ENCODE data around the gene FAF1. TPM values are rescaled to one million over a fixed set of nuclear protein-coding genes. Genes with fewer than 3 reads are reported as not detected.
"Not testable (repeated sequence)": the region's sequence is repeated elsewhere in the genome, so short reads cannot be mapped to it uniquely, and the experiment has no call there.

The FAF1 gene
- total RNA-seq, 3 donors from 2014 or later = 59.8 to 64.2 (median 60.1) TPM

GRCh38 chr1:50952566-50952965 is 7.5 kb downstream of the FAF1 start:
- H3K4me1 Mint-ChIP-seq (ENCODE audit: low read depth) = peaks cover 32% of the 10 kb centered on the region

DNA sequence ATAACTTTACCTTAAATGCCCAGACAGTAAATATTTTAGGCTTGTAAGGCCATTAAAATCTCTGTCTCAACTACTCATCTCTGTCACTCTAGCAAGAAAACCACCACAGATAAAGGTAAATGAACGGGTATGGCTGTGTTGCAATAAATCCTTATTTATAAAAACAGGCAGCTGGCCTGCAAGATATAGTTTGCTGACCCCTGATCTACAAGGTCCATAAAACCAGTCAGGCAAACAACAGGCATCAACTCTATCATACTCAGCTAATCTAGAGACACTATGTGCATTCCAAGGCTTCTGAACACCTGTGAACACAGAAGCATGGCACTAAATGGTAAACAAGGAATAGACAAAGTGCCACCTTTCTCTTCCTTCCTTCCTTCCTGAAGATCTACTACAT is 9.7 kb downstream of the FAF1 start:
- Mint-ChIP-seq H3K36me3 (ENCODE audit: insufficient read depth) (peaks cover 8% of the 10 kb centered on the region), H3K27me3 (ENCODE audit: low read depth) (no peaks in the 10 kb centered on the region), H3K4me3 (no peak overlapping the region), H3K9me3 (no peaks in the 10 kb centered on the region), H3K4me1 (ENCODE audit: low read depth) (peaks cover 48% of the 10 kb centered on the region)
- DNase-seq = no peak
- ATAC-seq = no peak

More at GRCh38 chr1:50952566-50952965, 7.5 kb downstream of the FAF1 start:
- H3K27me3 Mint-ChIP-seq (ENCODE audit: low read depth); DNase-seq; H3K36me3 Mint-ChIP-seq (ENCODE audit: insufficient read depth); ATAC-seq; H3K4me3 Mint-ChIP-seq; H3K9me3 Mint-ChIP-seq: not testable (repeated sequence)

DNA sequence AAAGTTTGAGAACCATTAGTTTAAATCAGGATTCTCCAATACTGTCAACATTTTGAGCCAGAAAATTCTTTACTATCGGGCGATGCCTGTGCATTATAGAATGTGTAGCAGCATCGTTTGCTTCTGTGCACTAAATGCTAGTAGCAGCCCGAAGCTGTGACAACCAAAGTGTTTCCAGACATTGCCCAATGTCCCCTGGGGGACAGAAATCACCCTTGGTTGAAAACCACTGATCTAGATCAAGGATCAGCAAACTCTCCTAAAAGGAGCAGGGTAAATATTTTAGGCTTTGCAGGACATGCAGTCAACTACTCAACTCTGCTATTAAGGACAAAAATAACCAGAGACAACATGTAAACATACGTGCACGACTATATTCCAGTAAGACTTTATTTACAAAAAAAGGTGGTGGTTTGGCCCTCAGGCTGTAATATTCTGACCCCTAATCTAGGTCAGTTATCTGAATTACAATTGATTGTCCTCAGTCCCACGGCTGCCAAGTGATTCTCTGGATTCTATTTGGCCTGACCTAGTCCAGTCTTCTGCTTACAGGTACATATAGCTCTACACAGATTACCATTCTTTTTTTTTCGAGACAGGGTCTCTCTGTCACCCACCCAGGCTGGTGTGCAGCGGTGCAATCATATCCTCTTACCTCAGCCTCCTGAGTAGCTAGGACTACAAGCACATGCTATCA is 10.6 kb downstream of the FAF1 start:
- peaks cover 8% of the 10 kb centered on the region for H3K36me3 Mint-ChIP-seq (ENCODE audit: insufficient read depth)
- no peak overlapping the region for H3K4me3 Mint-ChIP-seq
- DNase-seq (no peak), ATAC-seq (no peak)
- no peaks in the 10 kb centered on the region for H3K27me3 Mint-ChIP-seq (ENCODE audit: low read depth)
- H3K9me3 Mint-ChIP-seq = no peaks in the 10 kb centered on the region
- peaks cover 45% of the 10 kb centered on the region for H3K4me1 Mint-ChIP-seq (ENCODE audit: low read depth)

DNA sequence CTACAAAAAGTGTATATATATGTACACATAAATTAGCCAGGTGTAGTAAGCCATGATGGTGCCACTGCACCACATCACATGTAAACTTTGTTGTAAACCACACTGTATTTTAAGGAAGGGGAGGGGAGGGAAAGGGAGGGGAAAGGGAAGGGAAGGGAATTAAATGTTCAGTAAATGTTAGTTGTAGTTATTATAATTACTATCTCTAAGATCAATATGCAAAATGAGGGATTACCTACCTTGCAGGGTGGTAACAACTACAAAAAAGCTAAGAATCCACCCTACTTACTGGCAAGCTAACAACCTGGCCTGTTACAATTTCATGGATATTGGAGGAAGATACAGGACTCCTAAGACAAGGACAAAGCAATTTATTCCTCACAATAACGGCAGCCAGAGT is 17.7 kb downstream of the FAF1 start:
- H3K4me3 Mint-ChIP-seq = no peak overlapping the region
- H3K27me3 Mint-ChIP-seq (ENCODE audit: low read depth) = no peaks in the 10 kb centered on the region
- peaks cover 6% of the 10 kb centered on the region for H3K36me3 Mint-ChIP-seq (ENCODE audit: insufficient read depth)
- H3K9me3 Mint-ChIP-seq = no peaks in the 10 kb centered on the region
- DNase-seq = no peak
- H3K4me1 Mint-ChIP-seq (ENCODE audit: low read depth) = peaks cover 31% of the 10 kb centered on the region
- no peak for ATAC-seq

GRCh38 chr1:50940291-50940690 is 19.8 kb downstream of the FAF1 start:
- H3K4me1 Mint-ChIP-seq (ENCODE audit: low read depth) = peaks cover 30% of the 10 kb centered on the region
- H3K27me3 Mint-ChIP-seq (ENCODE audit: low read depth) = no peaks in the 10 kb centered on the region
- H3K36me3 Mint-ChIP-seq (ENCODE audit: insufficient read depth) = peaks cover 3% of the 10 kb centered on the region
- H3K4me3 Mint-ChIP-seq = no peak overlapping the region
- ATAC-seq (no peak), DNase-seq (no peak)
- H3K9me3 Mint-ChIP-seq = no peaks in the 10 kb centered on the region

DNA sequence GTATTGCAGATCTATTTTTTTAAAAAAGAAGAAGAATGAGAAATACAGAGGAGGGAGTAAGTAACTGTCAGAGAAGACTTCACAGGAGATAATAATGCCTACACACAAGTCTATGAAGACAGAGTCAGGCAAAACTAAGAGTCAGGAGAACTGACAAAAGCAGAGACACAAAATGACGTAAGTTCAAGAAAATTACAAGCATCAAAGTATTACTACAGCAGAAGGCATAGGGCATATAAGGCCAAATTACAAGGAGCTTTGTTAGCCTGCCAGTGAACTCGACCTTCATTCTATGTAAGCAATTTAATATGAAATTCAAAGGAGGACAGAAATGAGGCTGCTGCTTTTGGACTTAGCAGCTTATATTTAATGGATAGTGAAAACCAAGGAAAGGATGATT is 23.7 kb downstream of the FAF1 start:
- Mint-ChIP-seq H3K27me3 (ENCODE audit: low read depth) (no peaks in the 10 kb centered on the region), H3K4me1 (ENCODE audit: low read depth) (peaks cover 27% of the 10 kb centered on the region), H3K9me3 (no peaks in the 10 kb centered on the region), H3K36me3 (ENCODE audit: insufficient read depth) (peaks cover 4% of the 10 kb centered on the region), H3K4me3 (no peak overlapping the region)
- DNase-seq = no peak
- no peak for ATAC-seq

DNA sequence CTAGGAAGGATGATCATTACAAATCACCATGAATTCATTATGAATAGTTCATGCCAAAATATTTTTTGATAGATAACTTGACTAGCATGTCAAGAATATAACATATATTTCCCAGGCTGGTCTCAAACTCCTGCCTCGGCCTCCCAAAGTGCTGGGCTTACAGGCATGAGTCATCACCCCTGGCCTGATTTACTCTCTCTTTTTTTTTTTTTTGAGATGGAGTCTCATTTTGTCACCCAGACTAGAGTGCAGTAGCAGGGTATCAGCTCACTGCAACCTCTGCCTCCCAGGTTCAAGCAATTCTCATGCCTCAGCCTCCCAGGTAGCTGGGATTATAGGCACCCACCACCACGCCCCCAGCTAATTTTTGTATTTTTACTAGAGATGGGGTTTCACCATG is 24.8 kb downstream of the FAF1 start:
- H3K4me1 Mint-ChIP-seq (ENCODE audit: low read depth) = peaks cover 31% of the 10 kb centered on the region
- not testable (repeated sequence) for H3K27me3 Mint-ChIP-seq (ENCODE audit: low read depth); H3K4me3 Mint-ChIP-seq; DNase-seq; H3K9me3 Mint-ChIP-seq; ATAC-seq; H3K36me3 Mint-ChIP-seq (ENCODE audit: insufficient read depth)

DNA sequence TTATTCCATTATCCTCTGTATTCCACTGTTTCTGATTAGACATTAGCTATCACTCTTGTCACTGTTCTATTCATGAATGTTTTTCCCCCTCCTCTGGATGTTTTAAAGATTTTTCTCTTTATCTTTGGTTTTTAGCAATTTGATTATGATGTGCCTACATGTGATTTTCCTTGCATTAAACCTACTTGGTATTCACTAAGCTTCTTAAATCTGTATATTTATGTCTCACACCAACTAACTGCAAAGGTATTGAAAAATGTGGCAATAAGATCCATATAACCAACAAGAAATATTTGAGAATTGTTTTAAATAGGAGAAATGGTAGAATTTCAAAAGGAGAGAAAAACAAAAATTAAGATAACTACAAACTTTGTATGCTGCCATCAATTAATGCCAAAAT is 25.2 kb downstream of the FAF1 start:
- peaks cover 35% of the 10 kb centered on the region for H3K4me1 Mint-ChIP-seq (ENCODE audit: low read depth)
- H3K36me3 Mint-ChIP-seq (ENCODE audit: insufficient read depth) = peaks cover 4% of the 10 kb centered on the region
- H3K4me3 Mint-ChIP-seq = no peak overlapping the region
- H3K9me3 Mint-ChIP-seq = no peaks in the 10 kb centered on the region
- ATAC-seq (no peak), DNase-seq (no peak)
- H3K27me3 Mint-ChIP-seq (ENCODE audit: low read depth) = no peaks in the 10 kb centered on the region

DNA sequence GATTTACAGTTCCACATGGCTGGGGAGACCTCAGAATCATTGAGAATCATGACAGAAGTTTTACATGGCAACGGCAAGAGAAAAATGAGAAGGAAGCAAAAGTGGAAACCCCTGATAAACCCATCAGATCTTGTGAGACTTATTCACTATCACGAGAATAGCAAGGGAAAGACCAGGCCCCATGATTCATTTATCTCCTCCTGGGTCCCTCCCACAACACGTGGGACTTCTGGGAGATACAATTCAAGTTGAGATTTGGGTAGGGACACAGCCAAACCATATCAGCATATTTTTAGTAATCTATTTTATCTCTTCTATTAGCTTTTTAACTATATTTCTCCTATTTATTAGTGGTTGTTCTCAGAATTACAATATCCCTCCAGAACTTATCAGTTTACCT is 26.3 kb downstream of the FAF1 start:
- H3K4me3 Mint-ChIP-seq; H3K36me3 Mint-ChIP-seq (ENCODE audit: insufficient read depth); H3K27me3 Mint-ChIP-seq (ENCODE audit: low read depth); ATAC-seq; H3K9me3 Mint-ChIP-seq; DNase-seq: not testable (repeated sequence)
- peaks cover 35% of the 10 kb centered on the region for H3K4me1 Mint-ChIP-seq (ENCODE audit: low read depth)

DNA sequence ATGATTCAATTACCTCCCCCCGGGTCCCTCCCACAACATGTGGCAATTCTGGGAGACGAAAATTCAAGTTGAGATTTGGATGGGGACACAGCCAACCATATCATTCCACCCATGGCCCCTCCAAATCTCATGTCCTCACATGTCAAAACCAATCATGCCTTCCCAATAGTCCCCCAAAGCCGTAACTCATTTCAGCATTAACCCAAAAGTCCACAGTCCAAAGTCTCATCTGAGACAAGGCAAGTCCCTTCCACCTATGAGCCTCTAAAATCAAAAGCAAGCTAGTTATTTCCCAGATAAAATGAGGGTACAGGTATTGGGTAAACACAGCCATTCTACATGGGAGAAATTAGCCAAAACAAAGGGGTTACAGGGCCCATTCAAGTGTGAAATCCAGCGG is 28.0 kb downstream of the FAF1 start:
- H3K36me3 Mint-ChIP-seq (ENCODE audit: insufficient read depth); H3K27me3 Mint-ChIP-seq (ENCODE audit: low read depth); DNase-seq; H3K9me3 Mint-ChIP-seq; ATAC-seq; H3K4me3 Mint-ChIP-seq: not testable (repeated sequence)
- peaks cover 31% of the 10 kb centered on the region for H3K4me1 Mint-ChIP-seq (ENCODE audit: low read depth)

DNA sequence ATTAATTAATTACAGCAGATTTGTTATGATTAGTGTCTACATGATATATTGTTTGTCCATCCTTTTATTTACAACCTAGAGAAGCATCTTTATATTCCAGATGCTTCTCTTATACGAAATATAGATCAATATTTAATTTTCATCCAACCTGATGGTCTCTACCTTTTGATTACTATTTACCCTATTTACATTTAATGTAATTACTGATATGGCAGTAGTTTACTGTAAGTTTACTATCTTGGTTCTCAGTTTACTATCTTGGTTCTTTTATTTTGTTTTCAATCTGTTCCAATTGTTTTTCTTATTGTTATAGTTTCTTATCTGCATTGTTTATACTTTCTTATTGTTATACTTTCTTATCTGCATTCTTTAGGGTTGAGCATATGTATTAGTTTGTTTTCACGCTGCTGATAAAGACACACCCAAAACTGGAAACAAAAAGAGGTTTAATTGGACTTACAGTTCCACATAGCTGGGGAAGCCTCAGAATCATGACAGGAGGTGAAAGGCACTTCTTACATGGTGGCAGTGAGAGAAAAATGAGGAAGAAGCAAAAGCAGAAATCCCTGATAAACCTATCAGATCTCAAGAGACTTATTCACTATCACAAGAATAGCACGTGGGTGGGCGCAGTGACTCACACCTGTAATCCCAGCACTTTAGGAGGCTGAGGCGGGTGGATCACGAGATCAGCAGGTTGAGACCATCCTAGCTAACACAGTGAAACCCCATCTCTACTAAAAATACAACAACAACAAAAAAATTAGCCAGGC is 28.9 kb downstream of the FAF1 start:
- no peaks in the 10 kb centered on the region for H3K27me3 Mint-ChIP-seq (ENCODE audit: low read depth)
- no peak for ATAC-seq
- H3K4me3 Mint-ChIP-seq = no peak overlapping the region
- H3K36me3 Mint-ChIP-seq (ENCODE audit: insufficient read depth) = peaks cover 10% of the 10 kb centered on the region
- peaks cover 24% of the 10 kb centered on the region for H3K4me1 Mint-ChIP-seq (ENCODE audit: low read depth)
- DNase-seq = peak; percentile 14
- no peaks in the 10 kb centered on the region for H3K9me3 Mint-ChIP-seq

DNA sequence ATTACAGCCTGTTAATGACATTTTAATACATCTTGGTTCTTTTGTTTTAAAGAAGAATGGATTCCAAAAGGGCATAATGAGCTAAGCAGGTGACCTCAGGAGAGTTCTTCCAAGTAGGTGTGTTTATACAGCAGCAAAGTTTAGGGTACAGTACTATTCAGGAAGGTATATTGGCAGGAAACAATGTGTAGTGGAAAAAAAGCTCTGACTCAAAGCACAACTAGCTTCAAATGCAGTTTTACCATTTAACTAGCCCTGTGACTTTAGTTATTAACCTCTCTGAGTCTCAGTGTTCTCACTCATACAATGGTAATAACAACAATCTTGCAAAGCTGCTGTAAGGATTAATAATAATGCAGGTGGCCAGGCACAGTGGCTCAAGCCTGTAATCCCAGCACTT is 29.9 kb downstream of the FAF1 start:
- H3K4me1 Mint-ChIP-seq (ENCODE audit: low read depth) = peaks cover 19% of the 10 kb centered on the region
- H3K9me3 Mint-ChIP-seq = no peaks in the 10 kb centered on the region
- no peaks in the 10 kb centered on the region for H3K27me3 Mint-ChIP-seq (ENCODE audit: low read depth)
- peaks cover 10% of the 10 kb centered on the region for H3K36me3 Mint-ChIP-seq (ENCODE audit: insufficient read depth)
- H3K4me3 Mint-ChIP-seq = no peak overlapping the region
- DNase-seq = no peak
- ATAC-seq = no peak

DNA sequence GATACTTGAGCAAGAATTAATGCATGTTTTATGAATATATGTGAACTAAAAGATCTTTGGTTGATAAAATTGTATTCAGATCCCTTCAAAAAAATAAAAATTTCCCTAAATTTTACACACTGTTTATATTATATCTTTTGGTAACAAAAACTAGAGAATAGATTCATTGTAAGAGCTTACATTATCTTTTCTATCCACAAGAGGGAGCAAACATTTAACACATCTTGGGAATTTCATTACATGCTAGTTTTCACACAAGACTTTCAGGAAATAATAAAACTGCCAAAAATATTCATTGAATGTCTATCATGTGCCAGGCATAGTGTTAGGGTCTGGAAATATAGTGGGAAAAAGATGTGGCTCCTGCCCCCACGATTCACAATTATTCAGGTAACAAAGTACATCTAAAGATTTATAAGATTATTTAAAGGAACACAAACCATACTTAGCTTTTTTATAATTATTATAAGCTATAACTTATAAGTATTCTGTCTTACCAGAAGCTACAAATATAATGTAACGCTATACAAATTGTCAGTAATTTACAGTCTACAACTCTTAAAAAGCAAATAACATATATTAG is 30.6 kb downstream of the FAF1 start:
- peaks cover 10% of the 10 kb centered on the region for H3K36me3 Mint-ChIP-seq (ENCODE audit: insufficient read depth)
- H3K27me3 Mint-ChIP-seq (ENCODE audit: low read depth) = no peaks in the 10 kb centered on the region
- H3K4me1 Mint-ChIP-seq (ENCODE audit: low read depth) = peaks cover 21% of the 10 kb centered on the region

DNA sequence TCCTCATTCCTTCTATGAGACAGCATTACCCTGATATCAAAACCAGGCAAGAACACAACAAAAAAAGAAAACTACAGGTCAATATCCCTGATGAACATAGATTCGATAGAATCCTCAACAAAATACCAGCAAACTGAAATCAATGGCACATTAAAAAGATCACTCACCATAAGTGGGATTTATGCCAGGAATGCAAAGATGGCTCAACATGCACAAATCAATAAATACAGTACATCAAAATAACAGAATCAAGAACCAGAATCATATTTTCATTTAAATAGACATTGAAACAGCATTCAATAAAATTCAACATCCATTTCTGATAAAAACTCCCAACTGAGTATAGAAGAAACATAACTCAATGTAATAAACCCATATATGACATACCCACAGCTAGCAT is 36.5 kb downstream of the FAF1 start:
- no peak for DNase-seq
- no peak for ATAC-seq
- Mint-ChIP-seq H3K36me3 (ENCODE audit: insufficient read depth) (peaks cover 18% of the 10 kb centered on the region), H3K9me3 (peaks cover 12% of the 10 kb centered on the region), H3K4me3 (no peak overlapping the region), H3K4me1 (ENCODE audit: low read depth) (peaks cover 15% of the 10 kb centered on the region), H3K27me3 (ENCODE audit: low read depth) (no peaks in the 10 kb centered on the region)

More for the DNA sequence above, 30.6 kb downstream of the FAF1 start:
- ATAC-seq (no peak), DNase-seq (no peak)
- H3K4me3 Mint-ChIP-seq = no peak overlapping the region
- no peaks in the 10 kb centered on the region for H3K9me3 Mint-ChIP-seq

DNA sequence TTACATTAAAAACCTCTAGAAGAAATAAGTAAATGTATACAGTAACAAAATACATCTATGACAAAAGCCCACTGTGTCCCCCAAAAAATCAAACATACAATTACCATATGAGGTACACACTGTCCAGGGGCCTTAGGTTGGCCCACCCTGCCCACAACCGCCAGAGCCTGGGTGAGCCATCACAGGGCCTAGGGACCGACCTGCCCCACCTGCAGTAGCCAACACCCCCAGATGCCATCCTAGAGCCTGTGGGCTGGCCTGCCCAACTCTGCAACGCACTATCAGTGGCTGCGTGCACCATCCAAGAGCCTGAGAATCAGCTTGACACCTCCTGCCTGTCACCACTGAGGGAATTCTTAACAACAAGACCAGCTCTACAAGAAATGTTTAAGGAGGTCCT is 39.0 kb downstream of the FAF1 start:
- peaks cover 28% of the 10 kb centered on the region for H3K4me1 Mint-ChIP-seq (ENCODE audit: low read depth)
- no peaks in the 10 kb centered on the region for H3K27me3 Mint-ChIP-seq (ENCODE audit: low read depth)
- no peak for ATAC-seq
- peaks cover 12% of the 10 kb centered on the region for H3K36me3 Mint-ChIP-seq (ENCODE audit: insufficient read depth)
- DNase-seq = no peak
- H3K9me3 Mint-ChIP-seq = peaks cover 12% of the 10 kb centered on the region
- H3K4me3 Mint-ChIP-seq = no peak overlapping the region
